ENCODE data around the gene AHI1. TPM values are rescaled to one million over a fixed set of nuclear protein-coding genes. Genes with fewer than 3 reads are reported as not detected.

The AHI1 gene
- total and polyA plus RNA-seq, 2 of the 13 experiments (the other 11 are each of a cell fraction or from before 2014, with no cell fraction given): 7.2 to 18.6 TPM

DNA sequence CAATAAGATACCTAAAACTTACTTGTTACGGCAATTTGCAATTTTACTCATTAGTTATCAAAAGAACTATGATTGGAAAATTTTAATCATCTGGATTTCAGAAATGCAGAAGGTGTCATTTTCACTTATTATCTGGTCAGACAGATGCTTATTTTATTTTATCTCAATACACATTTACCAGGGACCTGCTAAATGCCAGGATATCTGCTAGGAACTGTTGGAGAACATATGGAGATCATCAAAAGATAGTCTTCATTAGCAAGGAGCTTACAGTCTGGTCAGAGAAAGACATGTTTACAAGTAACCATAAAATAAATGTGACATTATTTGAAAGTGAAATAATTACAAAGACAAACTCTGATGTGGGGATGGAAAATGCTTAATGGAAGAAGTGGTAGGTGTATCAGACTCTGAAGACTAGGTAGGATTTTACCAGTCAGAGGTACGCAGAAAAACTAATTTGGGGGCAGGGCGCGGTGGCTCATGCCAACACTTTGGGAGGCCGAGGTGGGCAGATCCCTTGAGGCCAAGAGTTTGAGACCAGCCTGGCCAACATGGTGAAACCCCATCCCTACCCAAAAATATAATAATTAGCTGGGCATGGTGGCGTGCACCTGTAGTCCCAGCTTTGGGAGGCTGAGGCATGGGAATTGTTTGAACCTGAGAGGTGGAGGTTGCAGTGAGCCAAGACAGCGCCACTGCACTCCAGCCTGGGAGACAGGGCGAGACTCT, 178.6 kb downstream of the AHI1 start (continued):
- TF ChIP-seq ZNF318 (CRISPR knock-in tag; IDR thresholded peaks at IDR 0.05): no peak

GRCh38 chr6:135314543-135314942, 183.0 kb downstream of the AHI1 start:
- intact Hi-C loops (cut with micrococcal nuclease; ENCODE audit: unreplicated experiment) (no loop called here), in situ Hi-C loops (cut with HindIII; ENCODE audit: extremely low pct_ligation_motif_present, low pct_unique_long_range_greater_than_20kb) (no loop called here)
- no peaks in the 10 kb centered on the region for H3K36me3 ChIP-seq (replicated peaks in 1 of 2; ENCODE audit: control insufficient read depth in 1 of 2, insufficient read depth in 2 of 2, low read length in 2 of 2)
- no peak for DNase-seq (ENCODE audit: low spot score)
- no peak for TF ChIP-seq ZNF468 (CRISPR knock-in tag; IDR thresholded peaks at IDR 0.05)
- no peak for TF ChIP-seq ZBTB7B (CRISPR knock-in tag; IDR thresholded peaks at IDR 0.05)
- TF ChIP-seq BCL6 (CRISPR knock-in tag; IDR thresholded peaks at IDR 0.05): no peak
- TF ChIP-seq, protein P1, sequence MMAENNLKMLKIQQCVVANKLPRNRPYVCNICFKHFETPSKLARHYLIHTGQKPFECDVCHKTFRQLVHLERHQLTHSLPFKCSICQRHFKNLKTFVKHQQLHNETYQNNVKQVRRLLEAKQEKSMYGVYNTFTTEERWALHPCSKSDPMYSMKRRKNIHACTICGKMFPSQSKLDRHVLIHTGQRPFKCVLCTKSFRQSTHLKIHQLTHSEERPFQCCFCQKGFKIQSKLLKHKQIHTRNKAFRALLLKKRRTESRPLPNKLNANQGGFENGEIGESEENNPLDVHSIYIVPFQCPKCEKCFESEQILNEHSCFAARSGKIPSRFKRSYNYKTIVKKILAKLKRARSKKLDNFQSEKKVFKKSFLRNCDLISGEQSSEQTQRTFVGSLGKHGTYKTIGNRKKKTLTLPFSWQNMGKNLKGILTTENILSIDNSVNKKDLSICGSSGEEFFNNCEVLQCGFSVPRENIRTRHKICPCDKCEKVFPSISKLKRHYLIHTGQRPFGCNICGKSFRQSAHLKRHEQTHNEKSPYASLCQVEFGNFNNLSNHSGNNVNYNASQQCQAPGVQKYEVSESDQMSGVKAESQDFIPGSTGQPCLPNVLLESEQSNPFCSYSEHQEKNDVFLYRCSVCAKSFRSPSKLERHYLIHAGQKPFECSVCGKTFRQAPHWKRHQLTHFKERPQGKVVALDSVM (CRISPR knock-in tag; IDR thresholded peaks at IDR 0.05): no peak
- no peak for TF ChIP-seq TOE1 (CRISPR knock-in tag; IDR thresholded peaks at IDR 0.05)
- TF ChIP-seq, protein P2, sequence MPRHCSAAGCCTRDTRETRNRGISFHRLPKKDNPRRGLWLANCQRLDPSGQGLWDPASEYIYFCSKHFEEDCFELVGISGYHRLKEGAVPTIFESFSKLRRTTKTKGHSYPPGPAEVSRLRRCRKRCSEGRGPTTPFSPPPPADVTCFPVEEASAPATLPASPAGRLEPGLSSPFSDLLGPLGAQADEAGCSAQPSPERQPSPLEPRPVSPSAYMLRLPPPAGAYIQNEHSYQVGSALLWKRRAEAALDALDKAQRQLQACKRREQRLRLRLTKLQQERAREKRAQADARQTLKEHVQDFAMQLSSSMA (CRISPR knock-in tag; IDR thresholded peaks at IDR 0.05): no peak
- TF ChIP-seq ZFYVE20 (CRISPR knock-in tag; IDR thresholded peaks at IDR 0.05; ENCODE audit: borderline replicate concordance, low read depth): no peak
- TF ChIP-seq SP4 (CRISPR knock-in tag; IDR thresholded peaks at IDR 0.05): no peak
- no peak overlapping the region for H3K9ac ChIP-seq (ENCODE audit: insufficient read depth, low read depth, low read length)
- no peaks in the 10 kb centered on the region for H3K4me1 ChIP-seq (ENCODE audit: insufficient read depth, low read length)
- 96% methylated on average over 1 of the region's 1 CpG for WGBS (ENCODE audit: low lambda C conversion rate)
- no peaks in the 10 kb centered on the region for H4K20me1 ChIP-seq (ENCODE audit: insufficient read depth, low read length)
- no peak overlapping the region for H3K4me3 ChIP-seq (replicated peaks in 1 of 3; ENCODE audit: insufficient read depth in 1 of 3, low read depth in 2 of 3, low read length in 3 of 3)
- ChIA-PET CTCF (ENCODE audit: low intra/inter-chr PET ratio, low total read pairs) (no interaction called here), POLR2A (no interaction called here)
- no peaks in the 10 kb centered on the region for H3K79me2 ChIP-seq (ENCODE audit: insufficient read depth, low read length)
- FAIRE-seq: no peak
- ATAC-seq: peak; percentile 45; the same call in 2 of the 3 replicates
- no TSS peak for BruUV-seq (replicated peaks)
- H2AFZ ChIP-seq (ENCODE audit: low read length): no peak overlapping the region
- no peak overlapping the region for H3K27ac ChIP-seq (ENCODE audit: extremely low read length, insufficient read depth, low read length)
- H3K9me3 ChIP-seq (ENCODE audit: low read length): no peaks in the 10 kb centered on the region
- H3K27me3 ChIP-seq (ENCODE audit: control insufficient read depth in 1 of 2, insufficient read depth in 2 of 2, low read length in 2 of 2): no peaks in the 10 kb centered on the region
- no peak overlapping the region for H3K4me2 ChIP-seq (ENCODE audit: low read depth, low read length)
